Spleen (tissue), 11 donors: ENCODE results near the gene UPF2. TPM values are rescaled to one million over a fixed set of nuclear protein-coding genes. Genes with fewer than 3 reads are reported as not detected.
"Not testable (repeated sequence)": the region's sequence is repeated elsewhere in the genome, so short reads cannot be mapped to it uniquely, and the experiment has no call there.

Source experiments
- DNase-seq: peaks from one replicate; pipeline ENCODE4 v3.0.0-alpha.2; 2020
- H3K27ac ChIP-seq, 8 donors: fragments of 200-600 bp; sonication (generic) in 7 of 8; 1 replicate in 4 of 8; 2 replicates in 4 of 8; pipeline versions ENCODE4 v1.5.0 to v1.8.0; 2016 to 2021; ENCODE audit warnings: inconsistent platforms in 4 of 8, mild to moderate bottlenecking in 4 of 8, moderate library complexity in 1 of 8
- H3K27me3 ChIP-seq, 7 donors: fragments of 200-600 bp; sonication (generic) in 6 of 7; replicated peaks in 1 of 7; 1 replicate in 4 of 7; 2 replicates in 3 of 7; pipeline versions ENCODE4 v1.5.0 to v1.8.0; 2016 to 2021; ENCODE audit warnings: inconsistent platforms in 3 of 7, mild to moderate bottlenecking in 1 of 7
- H3K36me3 ChIP-seq, 6 donors: fragments of 200-600 bp; sonication (generic) in 5 of 6; 1 replicate in 4 of 6; 2 replicates in 2 of 6; pipeline versions ENCODE4 v1.5.0 to v1.8.0; 2016 to 2021; ENCODE audit warnings: inconsistent platforms in 2 of 6
- H3K4me1 ChIP-seq, 6 donors: fragments of 200-600 bp; sonication (generic) in 5 of 6; 1 replicate in 3 of 6; 2 replicates in 3 of 6; pipeline versions ENCODE4 v1.5.0 to v1.8.0; 2016 to 2021; ENCODE audit warnings: inconsistent platforms in 3 of 6
- H3K4me3 ChIP-seq, 8 donors: fragments of 200-600 bp; sonication (generic) in 7 of 8; 1 replicate in 4 of 8; 2 replicates in 4 of 8; pipeline versions ENCODE4 v1.5.0 to v1.8.0; 2016 to 2021; ENCODE audit warnings: inconsistent platforms in 4 of 8, mild to moderate bottlenecking in 4 of 8, moderate library complexity in 2 of 8
- H3K9me3 ChIP-seq, 8 donors: fragments of 200-600 bp; sonication (generic) in 7 of 8; 1 replicate in 4 of 8; 2 replicates in 4 of 8; pipeline versions ENCODE4 v1.5.0 to v1.8.0; 2016 to 2021; ENCODE audit warnings: inconsistent platforms in 4 of 8
- CTCF ChIP-seq, 11 experiments: fragments of 200-600 bp in 7 of 11; fragments of 450-650 bp in 4 of 11; sonication (generic) in 4 of 11; IDR thresholded peaks in 8 of 11; conservative IDR thresholded peaks in 3 of 11; 1 replicate in 7 of 11; 2 replicates in 4 of 11; pipeline versions ENCODE4 v1.4.0 to v1.8.0; 2016 to 2021; ENCODE audit warnings: antibody characterized with exemption in 11 of 11, inconsistent platforms in 4 of 11, mild to moderate bottlenecking in 1 of 11
- POLR2A ChIP-seq, 3 donors: fragments of 450-650 bp; IDR thresholded peaks; one replicate each; pipeline ENCODE4 v1.5.1; 2017; ENCODE audit warnings: antibody characterized with exemption in 3 of 3, mild to moderate bottlenecking in 1 of 3
- POLR2AphosphoS5 ChIP-seq, 3 donors: sonication (generic); formaldehyde crosslinking; IDR thresholded peaks; one replicate each; pipeline ENCODE4 v1.5.1; 2017; ENCODE audit warnings: antibody characterized with exemption in 3 of 3
- WGBS, 5 donors: extraction: QIAGEN DNeasy Blood & Tissue Kit in 3 of 5; methylation state at CpG; one replicate each; pipeline versions ENCODE4 v1.1.5 to v1.1.7; 2013 to 2018; 5-methylcytosine and 5-hydroxymethylcytosine counted together
- intact Hi-C: fragments of 100-400 bp; cut with DNase I; formaldehyde crosslinking; loops from one replicate; pipeline ENCODE4 v1.15.0; 2023; ENCODE audit warnings: low total_unique reads
- polyA plus RNA-seq, 3 donors: library from polyadenylated mRNA; stranded (reverse); fragments of 200-250 nt; gene quantifications; one replicate each; pipeline ENCODE4 v1.2.1, GENCODE V29; 2013
- total RNA-seq, 7 donors: library from RNA; depleted of rRNA in 3 of 7; stranded (reverse); fragments of >200 nt in 3 of 7; fragmentation: NEBNext Ultra II Directional in 4 of 7; extraction: Animal tissue kit (Norgen Biotek cat#: 25700) in 4 of 7; gene quantifications; one replicate each; pipeline versions ENCODE4 v1.1.0 to v1.2.1, GENCODE V29; 2016 to 2021
- donor health status: healthy with polysubstance abuse.
- donor health status: DM: no; HTN: no; CAD: no; lungs with moderate emphysema.
- donor health status: DM: no; HTN: no; CAD: no.
- donor health status: Bipolar disorder and iron deficiency.
- donor health status: healthy.
- donor health status: DM: no; HTN: no; CAD: no.
- donor health status: DM: yes; HTN: yes; CAD: no.

The UPF2 gene
- total and polyA plus RNA-seq, 10 donors = 11.5 to 34.9 (median 27.4) TPM

GRCh38 chr10:12010353-12010752 lies 32.3 kb downstream of the UPF2 start:
- DNase-seq = no peak
- Histone ChIP-seq H3K27me3 (no peaks in the 10 kb centered on the region), H3K36me3 (peaks cover 3 to 91% (median 69%) of the 10 kb centered on the region in 6 donors), H3K27ac (no peak overlapping the region), H3K9me3 (peaks cover 0 to 23% (median 16%) of the 10 kb centered on the region in 8 donors), H3K4me3 (no peak overlapping the region), H3K4me1 (peaks cover 0 to 5% (median 0%) of the 10 kb centered on the region in 6 donors)
- WGBS, 5 donors = 91 to 98% (median 96%) methylated on average over 4 of the region's 4 CpGs
- TF ChIP-seq CTCF (IDR thresholded peaks at IDR 0.05 in 8 of 11, conservative IDR thresholded peaks at IDR 0.05 in 3 of 11) (no peak), POLR2AphosphoS5 (IDR thresholded peaks at IDR 0.05) (no peak), POLR2A (IDR thresholded peaks at IDR 0.05) (no peak)
- intact Hi-C loops = no loop called here

DNA sequence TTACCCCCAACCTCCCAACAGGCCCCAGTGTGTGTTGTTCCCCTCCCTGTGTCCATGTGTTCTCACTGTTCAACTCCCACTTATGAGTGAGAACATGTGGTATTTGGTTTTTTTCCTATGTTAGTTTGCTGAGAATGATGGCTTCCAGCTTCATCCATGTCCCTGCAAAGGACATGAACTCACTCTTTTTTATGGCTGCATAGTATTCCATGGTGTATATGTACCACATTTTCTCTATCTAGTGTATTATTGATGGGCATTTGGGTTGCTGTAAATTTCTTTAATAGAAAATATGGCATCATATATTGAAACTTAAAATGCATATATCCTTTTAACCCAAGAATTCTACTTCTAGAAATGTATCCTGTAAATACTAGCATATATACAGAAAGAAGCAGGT lies 33.8 kb downstream of the UPF2 start:
- H3K4me3 ChIP-seq, H3K27me3 ChIP-seq, H3K4me1 ChIP-seq, intact Hi-C loops, DNase-seq, H3K27ac ChIP-seq: not testable (repeated sequence)
- Histone ChIP-seq H3K36me3 (peaks cover 3 to 100% (median 74%) of the 10 kb centered on the region in 6 donors), H3K9me3 (peaks cover 0 to 23% (median 16%) of the 10 kb centered on the region in 8 donors)

GRCh38 chr10:12006671-12007070 lies 35.9 kb downstream of the UPF2 start:
- Histone ChIP-seq H3K27ac (no peak overlapping the region), H3K36me3 (peaks cover 3 to 100% (median 70%) of the 10 kb centered on the region in 6 donors), H3K9me3 (peaks cover 0 to 23% (median 16%) of the 10 kb centered on the region in 8 donors), H3K4me3 (no peak overlapping the region), H3K4me1 (no peaks in the 10 kb centered on the region), H3K27me3 (no peaks in the 10 kb centered on the region)
- TF ChIP-seq POLR2A (IDR thresholded peaks at IDR 0.05) (no peak), POLR2AphosphoS5 (IDR thresholded peaks at IDR 0.05) (no peak), CTCF (IDR thresholded peaks at IDR 0.05 in 8 of 11, conservative IDR thresholded peaks at IDR 0.05 in 3 of 11) (no peak)
- intact Hi-C loops = no loop called here
- 88 to 99% (median 94%) methylated on average over 4 of the region's 4 CpGs for WGBS, 5 donors
- no peak for DNase-seq

- no peak for DNase-seq
- Histone ChIP-seq H3K36me3 (peaks cover 0 to 82% (median 37%) of the 10 kb centered on the region in 6 donors), H3K4me3 (no peak overlapping the region), H3K4me1 (peaks cover 0 to 26% (median 9%) of the 10 kb centered on the region in 6 donors), H3K9me3 (no peaks in the 10 kb centered on the region), H3K27me3 (no peaks in the 10 kb centered on the region), H3K27ac (peak overlapping the region in 7 of 8 donors; percentile 31 to 77 (median 64))
- 48 to 57% (median 52%) methylated on average over 6 of the region's 6 CpGs for WGBS, 5 donors
- intact Hi-C loops = no loop called here
- TF ChIP-seq POLR2A (IDR thresholded peaks at IDR 0.05) (no peak), CTCF (IDR thresholded peaks at IDR 0.05 in 8 of 11, conservative IDR thresholded peaks at IDR 0.05 in 3 of 11) (no peak), POLR2AphosphoS5 (IDR thresholded peaks at IDR 0.05) (no peak)
Observed at GRCh38 chr10:11993834-11994468, 48.7 kb downstream of the UPF2 start.
